GM21381 (cell line): ENCODE data around the gene TMEM120A.

Experiments
- ATAC-seq: cut with Tn5 transposase; IDR thresholded peaks from one replicate; pipeline ENCODE4 v1.9.1; 2021; ENCODE audit warnings: mild to moderate bottlenecking, moderate library complexity; ENCODE audit not compliant: unreplicated experiment

Gene TMEM120A

DNA sequence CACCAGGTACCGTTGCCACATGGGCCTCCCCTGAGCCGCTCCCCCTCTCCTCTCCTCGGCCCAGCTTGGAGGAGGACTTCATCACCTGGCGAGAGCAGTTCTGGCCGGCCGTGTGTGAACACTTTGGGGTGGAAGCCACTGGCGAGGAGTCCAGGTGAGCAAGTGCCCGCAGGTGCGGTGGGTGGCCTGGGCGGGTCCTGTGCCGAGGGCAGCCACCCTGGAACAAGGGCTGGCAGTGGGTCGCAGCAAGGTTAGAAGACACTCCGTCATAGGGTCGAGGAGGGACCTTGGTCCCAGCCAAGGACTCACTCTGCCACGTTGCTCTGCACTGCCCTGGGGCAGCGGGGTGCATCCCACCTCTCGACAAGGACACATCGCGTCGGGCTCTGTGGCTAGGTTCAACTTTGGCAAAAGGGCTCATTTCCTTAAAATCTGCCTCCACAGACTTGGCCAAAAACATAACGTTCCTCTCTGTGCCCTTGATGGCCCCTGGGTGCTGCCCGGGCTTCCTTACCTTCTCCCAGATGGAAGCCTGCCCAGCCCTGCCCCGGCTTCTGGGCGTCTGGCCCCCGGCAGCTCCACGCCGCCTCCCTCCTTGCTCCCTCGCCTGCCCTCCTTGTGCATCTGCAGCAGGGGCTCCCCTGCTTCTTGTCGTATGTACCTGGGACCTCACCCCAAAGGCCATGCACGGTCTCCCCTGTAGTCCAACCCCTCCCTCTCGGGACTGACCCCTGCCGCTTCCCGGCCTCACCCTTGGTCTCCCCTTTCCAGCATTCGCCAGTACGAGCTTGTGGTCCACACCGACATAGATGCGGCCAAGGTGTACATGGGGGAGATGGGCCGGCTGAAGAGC is 12.7 kb downstream of the TMEM120A start:
- ATAC-seq, result no peak

DNA sequence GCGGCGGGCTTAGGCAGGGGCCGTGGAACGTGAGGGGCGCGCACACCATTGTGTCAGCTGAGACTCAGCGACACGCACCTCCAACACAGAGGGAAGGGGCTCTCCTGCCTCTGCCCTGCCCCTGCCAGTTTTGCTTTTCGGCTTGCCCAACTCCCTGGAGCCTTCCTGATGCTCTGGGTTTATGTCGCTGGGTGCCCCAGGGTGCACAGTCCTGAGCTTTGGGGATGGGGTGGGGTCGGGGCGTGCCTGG is 13.3 kb downstream of the TMEM120A start:
- ATAC-seq, result no peak

GRCh38 chr7:75980430-75981202 is 13.8 kb downstream of the TMEM120A start:
- ATAC-seq, result no peak

GRCh38 chr7:75979759-75980429 is 14.5 kb downstream of the TMEM120A start:
- no peak for ATAC-seq

- no peak for ATAC-seq
Measured at GRCh38 chr7:75977743-75978142, 16.7 kb downstream of the TMEM120A start.

- no peak for ATAC-seq
Measured at GRCh38 chr7:75971961-75972763, 22.2 kb downstream of the TMEM120A start.

DNA sequence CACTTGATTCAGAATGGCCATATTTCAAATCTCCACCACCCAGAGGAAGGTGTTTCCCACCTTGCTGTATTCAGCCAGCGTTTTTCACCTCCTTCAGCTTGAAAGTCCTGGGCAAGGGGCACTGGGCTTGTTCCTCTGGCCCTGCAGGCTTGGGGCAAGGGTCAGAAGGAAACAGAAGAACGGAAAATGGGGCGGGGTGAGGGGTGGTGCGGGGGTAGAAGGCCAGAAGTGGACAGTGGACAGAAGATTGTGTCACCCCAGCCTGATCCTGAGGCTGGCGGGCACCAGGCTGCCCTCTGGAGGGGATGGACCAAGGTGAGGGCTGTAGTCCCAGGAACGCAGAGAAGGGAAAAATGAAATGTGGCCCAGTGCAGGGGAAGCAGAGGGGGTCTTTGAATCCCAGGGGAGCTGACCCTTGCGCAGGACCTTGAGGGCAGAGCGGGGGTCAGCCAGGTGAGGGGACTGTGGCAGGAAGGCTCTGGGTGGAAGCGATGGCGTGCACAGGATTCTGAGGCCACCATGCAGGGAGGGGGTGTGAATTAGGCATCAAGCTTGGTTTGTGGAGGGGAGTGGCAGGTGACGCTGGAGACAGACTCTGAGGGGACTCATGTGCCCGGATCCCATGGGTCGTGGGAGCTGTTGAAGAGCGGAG is 23.0 kb downstream of the TMEM120A start:
- ATAC-seq, result no peak

DNA sequence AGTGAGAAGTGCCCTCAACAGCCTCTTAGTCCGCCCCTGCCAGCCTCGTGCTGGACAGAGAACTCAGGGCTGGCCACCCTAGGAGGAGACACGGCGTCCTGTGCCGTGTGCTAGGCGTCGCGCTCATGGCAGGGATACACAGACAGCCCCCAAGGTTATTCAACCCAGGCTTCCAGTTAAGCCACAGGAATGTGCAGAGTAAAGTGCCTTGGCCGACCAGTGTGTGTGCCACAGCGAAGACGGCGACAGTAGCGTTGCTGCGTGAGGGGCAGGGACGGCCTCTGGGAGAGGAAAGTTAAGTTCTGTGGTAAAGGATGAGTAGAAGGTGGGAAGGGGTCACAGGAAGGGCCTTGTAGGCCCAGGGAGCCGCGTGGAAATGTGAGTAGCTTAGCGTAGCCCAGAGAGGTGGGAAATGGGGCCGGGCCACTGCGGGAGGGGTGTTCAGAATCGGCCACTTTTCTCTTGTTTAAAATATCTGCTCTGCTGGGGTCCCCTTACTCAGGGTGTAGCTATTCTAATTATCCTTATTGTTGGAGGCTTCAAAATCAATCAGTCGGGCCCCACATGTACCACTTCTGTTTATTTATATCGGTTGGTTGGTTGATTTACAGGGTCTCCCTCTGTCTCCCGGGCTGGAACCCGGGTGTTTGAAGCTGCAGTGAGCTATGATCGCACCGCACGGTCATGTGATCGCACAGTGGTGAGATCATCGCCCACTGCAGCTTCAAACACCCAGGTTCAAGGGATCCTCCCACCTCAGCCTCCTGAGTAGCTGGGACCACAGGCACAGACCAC is 24.5 kb downstream of the TMEM120A start:
- ATAC-seq, result no peak

- ATAC-seq, result no peak
Measured at GRCh38 chr7:75969182-75969581, 25.2 kb downstream of the TMEM120A start.

DNA sequence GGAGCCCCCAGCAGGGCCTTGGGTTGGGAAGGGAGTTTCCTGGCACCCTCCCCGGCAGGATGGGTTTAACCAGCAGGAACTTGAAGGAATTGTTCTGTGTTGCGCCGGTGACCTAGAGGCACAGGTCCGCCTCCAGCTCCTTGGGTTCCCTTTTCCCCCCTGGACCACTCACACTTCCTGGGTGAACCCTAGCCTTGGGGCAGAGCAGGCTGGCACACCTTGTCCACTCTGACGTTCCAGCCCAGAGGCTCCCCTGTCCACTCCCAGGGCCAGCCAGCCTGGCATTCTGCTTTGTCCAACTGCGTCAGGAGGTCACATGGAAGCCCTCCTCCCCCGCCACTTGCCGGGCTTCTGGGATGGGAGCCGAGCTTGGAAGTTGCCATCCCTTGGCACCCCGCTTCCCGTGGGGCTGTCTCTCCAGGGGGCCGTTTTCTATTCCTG is 25.8 kb downstream of the TMEM120A start:
- ATAC-seq, result no peak

DNA sequence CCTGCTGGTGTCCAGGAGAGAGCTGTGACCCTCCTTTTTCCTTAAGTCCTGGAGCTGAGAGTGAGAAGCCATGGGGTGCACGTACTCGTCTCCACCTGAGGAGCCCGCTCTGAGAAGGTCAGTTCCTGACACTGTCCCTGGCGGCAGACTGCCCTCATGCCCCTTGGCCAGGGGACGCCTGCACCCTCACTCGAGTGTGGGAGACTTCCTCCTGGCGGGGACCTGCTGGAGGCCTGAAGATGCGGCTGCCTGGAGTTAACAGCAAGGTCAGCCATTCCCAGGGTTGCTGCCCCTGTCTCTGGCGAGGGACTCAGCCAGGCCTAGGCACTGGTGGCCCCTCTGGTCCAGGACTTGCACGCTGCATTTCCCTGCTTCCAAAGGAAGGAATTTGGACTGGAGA is 26.4 kb downstream of the TMEM120A start:
- ATAC-seq, result no peak

DNA sequence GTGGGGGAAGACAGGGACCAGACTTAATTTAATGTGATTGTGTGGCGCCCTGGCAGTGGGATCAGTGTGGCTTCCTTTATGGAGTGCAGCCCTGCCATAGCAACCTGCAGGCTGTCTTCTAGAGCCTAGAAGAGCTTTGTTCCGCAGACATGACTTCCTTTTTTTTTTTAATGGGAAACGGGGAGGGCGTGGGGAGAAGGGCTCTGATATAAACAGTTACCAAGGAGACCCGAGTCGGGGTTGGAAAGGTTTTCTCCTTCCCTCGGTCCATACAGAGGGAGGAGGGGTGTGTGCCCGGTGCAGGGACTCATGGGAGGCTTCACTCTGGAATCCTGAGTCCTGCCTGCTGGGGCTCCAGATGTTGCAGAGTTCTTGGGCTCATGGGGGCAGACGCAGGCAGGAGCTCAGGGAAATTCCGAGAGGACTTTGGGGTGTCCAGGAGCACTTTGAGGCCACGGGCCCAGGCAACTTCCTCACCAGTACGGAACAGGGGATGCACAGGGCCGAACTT is 26.9 kb downstream of the TMEM120A start:
- ATAC-seq, result no peak

GRCh38 chr7:75967055-75967454 is 27.3 kb downstream of the TMEM120A start:
- ATAC-seq, result no peak

- no peak for ATAC-seq
Measured at GRCh38 chr7:75966190-75966961, 28.0 kb downstream of the TMEM120A start.

GRCh38 chr7:75965617-75966016 is 28.8 kb downstream of the TMEM120A start:
- no peak for ATAC-seq

- no peak for ATAC-seq
Measured at GRCh38 chr7:75963381-75963995, 30.9 kb downstream of the TMEM120A start.

GRCh38 chr7:75962607-75963380 is 31.6 kb downstream of the TMEM120A start:
- ATAC-seq, result no peak

GRCh38 chr7:75961218-75961617 is 33.2 kb downstream of the TMEM120A start:
- no peak for ATAC-seq
